ENCODE results near the gene LOX.

LOX gene

DNA sequence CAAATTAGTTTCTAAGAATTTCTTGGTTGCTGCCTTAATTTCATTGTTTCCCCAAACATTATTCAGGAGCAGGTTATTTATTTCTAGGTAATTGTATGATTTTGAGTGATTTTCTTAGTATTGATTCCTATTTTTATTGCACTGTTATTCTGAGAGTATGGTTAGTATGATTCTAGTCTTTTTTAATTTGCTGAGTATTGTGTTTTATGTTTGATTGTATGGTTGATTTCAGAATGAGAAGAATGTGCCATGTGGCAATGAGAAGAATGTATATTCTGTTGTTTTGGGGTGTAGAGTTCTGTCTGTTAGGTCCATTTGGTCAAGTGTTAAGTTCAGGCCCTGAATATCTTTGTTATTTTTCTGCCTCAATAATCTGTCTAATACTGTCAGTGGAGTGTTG lies 27.1 kb downstream of the LOX start:
- DNase-seq (ENCODE audit: low read depth), result no peak
- H3K4me3 ChIP-seq (ENCODE audit: low read length), result no peak overlapping the region
- TF ChIP-seq, protein P1, sequence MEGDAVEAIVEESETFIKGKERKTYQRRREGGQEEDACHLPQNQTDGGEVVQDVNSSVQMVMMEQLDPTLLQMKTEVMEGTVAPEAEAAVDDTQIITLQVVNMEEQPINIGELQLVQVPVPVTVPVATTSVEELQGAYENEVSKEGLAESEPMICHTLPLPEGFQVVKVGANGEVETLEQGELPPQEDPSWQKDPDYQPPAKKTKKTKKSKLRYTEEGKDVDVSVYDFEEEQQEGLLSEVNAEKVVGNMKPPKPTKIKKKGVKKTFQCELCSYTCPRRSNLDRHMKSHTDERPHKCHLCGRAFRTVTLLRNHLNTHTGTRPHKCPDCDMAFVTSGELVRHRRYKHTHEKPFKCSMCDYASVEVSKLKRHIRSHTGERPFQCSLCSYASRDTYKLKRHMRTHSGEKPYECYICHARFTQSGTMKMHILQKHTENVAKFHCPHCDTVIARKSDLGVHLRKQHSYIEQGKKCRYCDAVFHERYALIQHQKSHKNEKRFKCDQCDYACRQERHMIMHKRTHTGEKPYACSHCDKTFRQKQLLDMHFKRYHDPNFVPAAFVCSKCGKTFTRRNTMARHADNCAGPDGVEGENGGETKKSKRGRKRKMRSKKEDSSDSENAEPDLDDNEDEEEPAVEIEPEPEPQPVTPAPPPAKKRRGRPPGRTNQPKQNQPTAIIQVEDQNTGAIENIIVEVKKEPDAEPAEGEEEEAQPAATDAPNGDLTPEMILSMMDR (conservative IDR thresholded peaks at IDR 0.05; ENCODE audit: low read depth, low read length), result no peak

DNA sequence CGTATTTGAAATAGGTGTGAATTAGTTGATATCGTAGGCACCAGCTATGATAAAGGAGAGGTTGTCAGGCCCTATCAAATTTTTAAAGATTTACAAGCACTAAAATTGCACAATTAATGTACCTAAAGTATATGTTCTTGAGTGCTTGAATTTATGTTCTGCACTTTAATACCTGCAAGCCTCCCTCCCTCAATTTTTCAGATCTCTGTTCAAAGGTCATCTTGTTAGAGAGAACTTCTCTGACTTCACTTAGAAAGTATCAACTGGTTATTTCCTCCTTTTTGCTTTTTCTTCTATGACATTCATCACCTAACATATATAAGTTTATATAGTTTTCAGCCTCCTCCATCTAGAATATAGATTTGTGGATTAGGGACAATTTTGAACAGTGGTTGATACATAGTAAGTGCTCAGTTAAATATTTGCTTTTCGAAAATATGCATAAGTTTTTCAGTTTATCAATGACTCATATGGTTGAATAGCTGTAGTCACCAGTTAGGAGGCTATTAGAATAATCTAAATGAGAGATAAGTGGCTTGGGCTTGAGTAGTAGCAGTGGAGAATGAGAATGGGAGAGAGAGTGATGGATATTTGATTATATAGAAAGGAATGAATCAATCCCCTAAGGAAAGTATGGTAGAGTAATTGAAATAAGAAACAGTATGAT lies 37.3 kb downstream of the LOX start:
- no peak overlapping the region for H3K4me3 ChIP-seq (ENCODE audit: low read length)
- DNase-seq (ENCODE audit: low read depth), result no peak
- TF ChIP-seq, protein P1 (conservative IDR thresholded peaks at IDR 0.05; ENCODE audit: low read depth, low read length), result no peak

DNA sequence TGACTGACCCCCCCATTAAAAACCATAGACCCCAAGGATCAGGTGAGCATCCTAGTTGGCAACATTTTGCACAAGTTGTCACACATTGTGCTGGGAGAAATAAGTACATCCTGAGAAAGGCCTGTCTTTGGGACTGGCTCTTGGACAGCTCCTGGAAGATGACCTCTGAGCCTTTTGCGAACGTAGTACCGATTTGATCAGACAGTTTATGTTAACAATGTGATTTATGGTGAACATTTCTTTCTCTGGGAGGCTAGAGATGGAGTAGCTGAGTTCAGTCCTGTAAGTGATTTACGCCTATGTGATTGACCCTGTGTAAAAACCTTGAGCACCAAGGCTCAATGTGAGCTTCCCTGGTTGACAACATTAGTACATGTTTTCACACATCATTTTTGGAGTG lies 41.7 kb downstream of the LOX start:
- no peak overlapping the region for H3K4me3 ChIP-seq (ENCODE audit: low read length)
- TF ChIP-seq, protein P1 (conservative IDR thresholded peaks at IDR 0.05; ENCODE audit: low read depth, low read length), result no peak
- DNase-seq (ENCODE audit: low read depth), result no peak

DNA sequence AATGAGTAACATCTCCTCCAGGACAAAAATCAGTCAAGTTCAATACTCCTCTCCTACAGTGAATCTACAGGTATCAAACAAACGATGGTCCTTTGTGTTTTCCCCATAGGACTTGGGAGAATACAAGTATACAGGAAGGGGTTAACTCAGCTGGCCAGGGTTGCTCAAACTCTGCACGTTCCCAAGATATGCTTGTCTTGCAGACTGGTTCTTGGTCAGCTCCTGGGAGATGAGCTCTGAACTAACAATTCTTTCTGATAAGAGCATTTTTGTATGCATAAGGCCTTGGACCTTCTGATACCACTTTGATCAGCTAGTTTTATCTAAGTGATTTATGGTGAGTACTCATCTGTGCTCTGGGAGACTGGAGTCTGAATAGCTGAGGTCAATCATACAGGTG lies 42.1 kb downstream of the LOX start:
- DNase-seq (ENCODE audit: low read depth), result no peak
- no peak overlapping the region for H3K4me3 ChIP-seq (ENCODE audit: low read length)
- TF ChIP-seq, protein P1 (conservative IDR thresholded peaks at IDR 0.05; ENCODE audit: low read depth, low read length), result no peak

DNA sequence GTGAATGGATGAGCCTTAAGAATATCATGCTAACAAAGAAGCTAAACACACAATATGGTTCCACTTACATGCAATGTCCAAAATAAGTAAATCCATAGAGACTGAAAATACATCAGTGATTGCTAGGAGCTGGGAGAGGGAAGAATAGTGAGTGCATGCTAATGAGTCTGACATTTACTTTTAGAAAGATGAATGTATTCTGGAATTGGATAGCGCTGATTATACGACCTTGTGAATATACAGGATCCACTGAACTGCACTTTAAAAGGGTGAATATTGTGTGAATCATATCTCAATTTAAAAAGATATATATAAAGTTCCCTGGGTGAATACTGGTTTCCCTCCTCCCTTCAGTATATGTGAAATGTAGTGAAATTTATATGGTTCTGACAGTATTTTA lies 46.2 kb downstream of the LOX start:
- H3K4me3 ChIP-seq (ENCODE audit: low read length), result no peak overlapping the region
- no peak for DNase-seq (ENCODE audit: low read depth)
- TF ChIP-seq, protein P1 (conservative IDR thresholded peaks at IDR 0.05; ENCODE audit: low read depth, low read length), result no peak

DNA sequence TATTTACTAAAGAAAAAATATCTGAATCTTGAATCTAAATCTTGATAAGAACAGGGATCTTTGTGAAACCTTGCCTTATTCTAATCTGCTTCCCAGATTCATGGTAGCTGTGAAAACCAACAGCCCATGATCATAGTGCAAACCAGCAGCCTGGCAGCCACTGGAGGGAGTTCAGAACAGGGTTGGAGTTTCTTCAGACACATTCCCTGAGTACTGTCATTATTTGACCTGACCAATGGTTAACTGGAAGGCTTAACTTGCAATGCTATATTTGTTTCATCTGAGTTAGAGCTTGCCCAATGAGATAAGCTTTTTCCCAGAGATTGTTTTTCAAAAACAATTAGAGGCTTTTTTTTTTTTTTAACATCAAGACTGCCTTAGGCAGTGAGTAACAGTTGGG lies 47.8 kb downstream of the LOX start:
- TF ChIP-seq, protein P1 (conservative IDR thresholded peaks at IDR 0.05; ENCODE audit: low read depth, low read length), result peak; percentile 19
- no peak overlapping the region for H3K4me3 ChIP-seq (ENCODE audit: low read length)
- DNase-seq (ENCODE audit: low read depth), result no peak

DNA sequence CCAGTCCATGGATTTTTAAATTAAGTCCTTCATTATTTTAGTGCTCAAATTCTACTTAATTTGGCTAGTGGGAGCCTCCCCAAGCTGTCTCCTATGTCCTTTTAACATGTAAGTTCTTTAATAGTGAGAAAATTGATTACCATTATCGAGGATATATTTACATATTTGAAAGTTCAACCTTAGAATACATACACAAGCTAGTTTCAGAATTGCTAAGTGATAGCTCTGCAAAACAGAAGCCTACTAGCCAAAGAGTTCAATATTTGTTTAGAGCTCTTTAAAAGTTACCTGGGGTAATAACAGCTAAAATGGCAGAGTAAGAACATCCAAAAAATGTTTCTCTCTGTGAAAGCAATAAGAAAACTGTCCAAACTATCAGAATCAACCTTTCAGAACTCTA lies 48.2 kb downstream of the LOX start:
- TF ChIP-seq, protein P1 (conservative IDR thresholded peaks at IDR 0.05; ENCODE audit: low read depth, low read length), result no peak
- H3K4me3 ChIP-seq (ENCODE audit: low read length), result no peak overlapping the region
- no peak for DNase-seq (ENCODE audit: low read depth)
